ENCODE measurements around the gene TIMM17B. TPM values are rescaled to one million over a fixed set of nuclear protein-coding genes. Genes with fewer than 3 reads are reported as not detected.
A peak's percentile ranks its signal among the peaks of the same experiment; 100 is the strongest.

The TIMM17B gene
- total RNA-seq, 1 donor from 2014 or later, result 48.7 TPM

DNA sequence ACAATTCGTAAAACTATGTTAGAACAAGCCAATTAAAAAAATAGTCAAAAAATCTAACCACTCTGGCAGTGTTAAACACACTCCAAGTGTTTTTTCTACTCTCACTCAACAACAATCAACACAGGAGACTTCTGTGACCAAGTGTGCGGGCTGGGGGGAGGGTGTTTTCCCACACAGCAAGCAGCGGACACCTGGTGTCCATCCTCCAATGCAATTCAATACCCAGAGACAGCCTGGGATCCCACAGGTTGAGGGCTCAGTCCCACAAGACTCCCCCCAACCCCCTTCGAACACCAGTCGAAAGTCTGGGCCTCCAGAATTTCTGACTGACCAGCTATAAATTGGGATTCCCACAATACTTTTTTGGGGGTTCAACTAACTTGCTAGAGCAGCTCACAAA is 29.6 kb upstream of the TIMM17B start:
- Mint-ChIP-seq H3K36me3 (peaks cover 13% of the 10 kb centered on the region), H3K27ac (no peak overlapping the region), H3K4me3 (no peak overlapping the region), H3K9me3 (peaks cover 13% of the 10 kb centered on the region), H3K4me1 (peaks cover 5% of the 10 kb centered on the region), H3K27me3 (ENCODE audit: insufficient read depth, low read depth) (no peaks in the 10 kb centered on the region)
- peak overlapping the region; percentile 36 for H3K27ac ChIP-seq
- H3K79me2 ChIP-seq (ENCODE audit: low read depth), result peaks cover 10% of the 10 kb centered on the region
- peaks cover 17% of the 10 kb centered on the region for H3K4me1 ChIP-seq
- H3K9ac ChIP-seq, result no peak overlapping the region
- H3K9me3 ChIP-seq (ENCODE audit: low read depth), result no peaks in the 10 kb centered on the region
- H3F3A ChIP-seq (ENCODE audit: low read depth), result peaks cover 20% of the 10 kb centered on the region
- peak overlapping the region; percentile 68 for H3K4me2 ChIP-seq
- H2AFZ ChIP-seq (replicated peaks), result no peak overlapping the region
- peak overlapping the region; percentile 6 for H3K4me3 ChIP-seq
- DNase-seq (ENCODE audit: low spot score), result peak; percentile 30
- no peaks in the 10 kb centered on the region for H3K27me3 ChIP-seq
- TF ChIP-seq EZH2 (IDR thresholded peaks at IDR 0.05) (no peak), EZH2phosphoT487 (IDR thresholded peaks at IDR 0.05) (no peak)
- TF ChIP-seq, protein P1, sequence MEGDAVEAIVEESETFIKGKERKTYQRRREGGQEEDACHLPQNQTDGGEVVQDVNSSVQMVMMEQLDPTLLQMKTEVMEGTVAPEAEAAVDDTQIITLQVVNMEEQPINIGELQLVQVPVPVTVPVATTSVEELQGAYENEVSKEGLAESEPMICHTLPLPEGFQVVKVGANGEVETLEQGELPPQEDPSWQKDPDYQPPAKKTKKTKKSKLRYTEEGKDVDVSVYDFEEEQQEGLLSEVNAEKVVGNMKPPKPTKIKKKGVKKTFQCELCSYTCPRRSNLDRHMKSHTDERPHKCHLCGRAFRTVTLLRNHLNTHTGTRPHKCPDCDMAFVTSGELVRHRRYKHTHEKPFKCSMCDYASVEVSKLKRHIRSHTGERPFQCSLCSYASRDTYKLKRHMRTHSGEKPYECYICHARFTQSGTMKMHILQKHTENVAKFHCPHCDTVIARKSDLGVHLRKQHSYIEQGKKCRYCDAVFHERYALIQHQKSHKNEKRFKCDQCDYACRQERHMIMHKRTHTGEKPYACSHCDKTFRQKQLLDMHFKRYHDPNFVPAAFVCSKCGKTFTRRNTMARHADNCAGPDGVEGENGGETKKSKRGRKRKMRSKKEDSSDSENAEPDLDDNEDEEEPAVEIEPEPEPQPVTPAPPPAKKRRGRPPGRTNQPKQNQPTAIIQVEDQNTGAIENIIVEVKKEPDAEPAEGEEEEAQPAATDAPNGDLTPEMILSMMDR (IDR thresholded peaks at IDR 0.05), result no peak
- H3K36me3 ChIP-seq, result no peaks in the 10 kb centered on the region
- no peaks in the 10 kb centered on the region for H4K20me1 ChIP-seq (ENCODE audit: low read depth)

DNA sequence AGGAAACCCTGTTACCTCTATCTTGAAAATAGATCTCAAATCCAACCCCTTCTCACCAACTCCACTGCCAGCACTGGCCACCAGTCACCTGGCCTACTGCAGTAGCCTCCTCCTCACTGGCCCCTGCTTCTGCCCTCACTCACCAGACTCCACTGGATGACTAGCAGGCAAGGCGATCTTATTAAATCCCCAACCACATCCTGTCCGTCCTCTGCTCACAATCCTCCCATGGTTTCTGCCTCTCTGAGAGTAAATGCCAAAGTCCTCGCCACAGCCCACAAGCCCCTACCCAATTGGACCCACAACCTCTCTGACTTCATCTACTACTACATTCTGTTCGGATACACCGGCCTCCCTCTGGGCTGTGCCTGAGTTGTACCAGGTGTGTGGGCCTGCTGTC is 26.7 kb upstream of the TIMM17B start:
- Histone ChIP-seq H3K79me2 (ENCODE audit: low read depth) (peaks cover 10% of the 10 kb centered on the region), H3K9ac (no peak overlapping the region), H3K4me3 (no peak overlapping the region), H3K27ac (no peak overlapping the region), H3K4me1 (peaks cover 17% of the 10 kb centered on the region), H3K36me3 (no peaks in the 10 kb centered on the region), H3K27me3 (no peaks in the 10 kb centered on the region), H2AFZ (replicated peaks) (no peak overlapping the region), H3F3A (ENCODE audit: low read depth) (peaks cover 30% of the 10 kb centered on the region), H3K9me3 (ENCODE audit: low read depth) (no peaks in the 10 kb centered on the region), H4K20me1 (ENCODE audit: low read depth) (peaks cover 13% of the 10 kb centered on the region), H3K4me2 (no peak overlapping the region)
- no peak for TF ChIP-seq EZH2 (IDR thresholded peaks at IDR 0.05)
- TF ChIP-seq, protein P1 (IDR thresholded peaks at IDR 0.05), result no peak
- TF ChIP-seq EZH2phosphoT487 (IDR thresholded peaks at IDR 0.05), result no peak
- Mint-ChIP-seq H3K27ac (no peak overlapping the region), H3K4me1 (peaks cover 23% of the 10 kb centered on the region), H3K4me3 (no peak overlapping the region), H3K9me3 (peaks cover 9% of the 10 kb centered on the region), H3K27me3 (ENCODE audit: insufficient read depth, low read depth) (peaks cover 3% of the 10 kb centered on the region), H3K36me3 (peaks cover 13% of the 10 kb centered on the region)
- no peak for DNase-seq (ENCODE audit: low spot score)

DNA sequence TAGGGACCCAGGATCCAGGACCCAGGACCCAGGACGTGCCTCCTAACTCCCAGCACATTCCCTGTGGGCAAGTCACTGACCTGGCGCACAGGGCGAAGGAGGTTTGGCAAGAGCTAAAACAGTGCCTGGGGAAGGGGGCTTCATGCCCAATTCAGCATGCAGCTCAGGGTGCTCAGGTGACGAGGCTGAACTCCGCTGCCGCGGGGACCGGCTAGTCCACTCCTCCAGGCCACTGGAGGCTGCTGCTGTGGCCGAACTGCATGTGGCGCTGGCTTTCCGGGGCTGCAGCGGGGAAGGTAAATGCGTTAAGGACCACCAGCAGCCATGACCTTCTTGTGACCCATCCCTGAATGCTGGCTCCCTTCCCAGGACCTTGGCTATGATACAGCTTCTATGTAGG is 26.2 kb upstream of the TIMM17B start:
- peaks cover 3% of the 10 kb centered on the region for H3K27me3 Mint-ChIP-seq (ENCODE audit: insufficient read depth, low read depth)
- H3K9me3 Mint-ChIP-seq, result peaks cover 9% of the 10 kb centered on the region
- no peak overlapping the region for H3K27ac Mint-ChIP-seq
- no peak overlapping the region for H3K27ac ChIP-seq
- no peak overlapping the region for H3K4me3 ChIP-seq
- no peak for DNase-seq (ENCODE audit: low spot score)
- H3K4me2 ChIP-seq, result no peak overlapping the region
- peaks cover 17% of the 10 kb centered on the region for H3K4me1 ChIP-seq
- peaks cover 29% of the 10 kb centered on the region for H3F3A ChIP-seq (ENCODE audit: low read depth)
- H3K9ac ChIP-seq, result no peak overlapping the region
- H3K27me3 ChIP-seq, result no peaks in the 10 kb centered on the region
- H3K36me3 ChIP-seq, result no peaks in the 10 kb centered on the region
- H3K36me3 Mint-ChIP-seq, result peaks cover 13% of the 10 kb centered on the region
- peaks cover 10% of the 10 kb centered on the region for H3K79me2 ChIP-seq (ENCODE audit: low read depth)
- TF ChIP-seq EZH2phosphoT487 (IDR thresholded peaks at IDR 0.05) (no peak), EZH2 (IDR thresholded peaks at IDR 0.05) (no peak)
- TF ChIP-seq, protein P1 (IDR thresholded peaks at IDR 0.05), result no peak
- no peak overlapping the region for H2AFZ ChIP-seq (replicated peaks)
- no peak overlapping the region for H3K4me3 Mint-ChIP-seq
- H3K9me3 ChIP-seq (ENCODE audit: low read depth), result no peaks in the 10 kb centered on the region
- H4K20me1 ChIP-seq (ENCODE audit: low read depth), result peaks cover 13% of the 10 kb centered on the region
- peaks cover 23% of the 10 kb centered on the region for H3K4me1 Mint-ChIP-seq
